OCI-LY7 (cell line): ENCODE data around the gene TMEM258. TPM values are rescaled to one million over a fixed set of nuclear protein-coding genes. Genes with fewer than 3 reads are reported as not detected.

ENCODE experiments used
- BruUV-seq: library from RNA; stranded (reverse); fragments of 400-500 nt; replicated peaks from 2 replicates; lab custom pipeline; 2021; lab: Mats Ljungman, UMichigan
- CTCF ChIA-PET: fragments of 300-600 bp; sonication (Branson Sonifier 250); formaldehyde crosslinking; loops from one replicate; lab custom pipeline; 2022; ENCODE audit warnings: antibody characterized with exemption; ENCODE audit not compliant: unreplicated experiment; lab: Charles Lee
- POLR2A ChIA-PET: fragments of 300-600 bp; sonication (Branson Sonifier 250); formaldehyde crosslinking; loops from one replicate; lab custom pipeline; 2022; ENCODE audit warnings: antibody characterized with exemption; lab: Charles Lee
- DNase-seq: peaks from one replicate; pipeline ENCODE4 v3.0.0-alpha.2; 2015; ENCODE audit warnings: low spot score
- H2AFZ ChIP-seq: fragments of 200-600 bp; sonication (generic), shearing (Covaris generic); 2 replicates; pipeline ENCODE4 v1.6.1; 2014; ENCODE audit warnings: mild to moderate bottlenecking, antibody characterized with exemption, low read length, moderate library complexity
- H3K27ac ChIP-seq: fragments of 200-600 bp; sonication (generic); 2 replicates; pipeline ENCODE4 v1.5.1; 2014; ENCODE audit warnings: mixed run types, low read depth, mild to moderate bottlenecking, moderate library complexity, low read length, inconsistent platforms; ENCODE audit not compliant: poor library complexity, severe bottlenecking
- H3K36me3 ChIP-seq: fragments of 200-600 bp; sonication (generic); 2 replicates; pipeline ENCODE4 v1.6.1; 2014; ENCODE audit warnings: mild to moderate bottlenecking, antibody characterized with exemption, low read length, moderate library complexity, mixed read lengths; ENCODE audit not compliant: insufficient read depth
- H3K4me1 ChIP-seq: fragments of 200-600 bp; sonication (generic); 2 replicates; pipeline ENCODE4 v1.5.1; 2014; ENCODE audit warnings: mild to moderate bottlenecking, low read length; ENCODE audit not compliant: insufficient read depth, poor library complexity, severe bottlenecking
- H3K4me2 ChIP-seq: fragments of 200-600 bp; sonication (generic); 2 replicates; pipeline ENCODE4 v1.6.1; 2014; ENCODE audit warnings: mild to moderate bottlenecking, low read length
- H3K4me3 ChIP-seq: fragments of 200-600 bp; sonication (generic); 2 replicates; pipeline ENCODE4 v1.5.1; 2014; ENCODE audit warnings: mild to moderate bottlenecking, low read depth, low read length; ENCODE audit not compliant: poor library complexity, severe bottlenecking
- H3K79me2 ChIP-seq: fragments of 200-600 bp; sonication (generic); 2 replicates; pipeline ENCODE4 v1.6.1; 2016; ENCODE audit warnings: low read depth, mild to moderate bottlenecking, low read length, moderate library complexity, mixed read lengths; ENCODE audit not compliant: insufficient read depth
- H3K9me2 ChIP-seq: fragments of 200-600 bp; sonication (generic); 2 replicates; pipeline ENCODE4 v1.6.1; 2016; ENCODE audit warnings: mild to moderate bottlenecking, low read length, mixed read lengths; ENCODE audit not compliant: insufficient read depth
- H3K9me3 ChIP-seq: fragments of 200-600 bp; sonication (generic); 2 replicates; pipeline ENCODE4 v1.6.1; 2014; ENCODE audit warnings: mild to moderate bottlenecking, mixed run types, low read length, mixed read lengths
- H4K20me1 ChIP-seq: fragments of 200-600 bp; sonication (generic); 2 replicates; pipeline ENCODE4 v1.6.1; 2014; ENCODE audit warnings: mild to moderate bottlenecking, antibody characterized with exemption, low read length, moderate library complexity, mixed read lengths; ENCODE audit not compliant: insufficient read depth
- CTCF ChIP-seq: fragments of 200-600 bp; sonication (generic); conservative IDR thresholded peaks from 2 replicates; pipeline ENCODE4 v1.5.1; 2014; ENCODE audit warnings: mild to moderate bottlenecking, antibody characterized with exemption, low read length, moderate library complexity, mixed read lengths
- EZH2phosphoT487 ChIP-seq: fragments of 200-600 bp; sonication (generic); IDR thresholded peaks from 2 replicates; pipeline ENCODE4 v1.6.1; 2018; ENCODE audit warnings: low read depth, borderline replicate concordance, mild to moderate bottlenecking, mixed run types, antibody characterized with exemption, low read length, moderate library complexity, mixed read lengths
- intact Hi-C: fragments of 100-400 bp; cut with micrococcal nuclease; formaldehyde crosslinking; loops from one replicate; pipeline ENCODE4 v1.10.0; 2022; ENCODE audit not compliant: unreplicated experiment
- total RNA-seq, 2 experiments: library from RNA; depleted of rRNA in 1 of 2; stranded (reverse); fragments of >200 nt in 1 of 2; shearing (Covaris generic) in 1 of 2; gene quantifications; 2 replicates each; pipeline ENCODE4 v1.2.3, GENCODE V29; 2014 to 2022

The TMEM258 gene
- total RNA-seq, 2 experiments from 2014 or later = 174 TPM

GRCh38 chr11:61779666-61780525 lies 12.5 kb downstream of the TMEM258 start:
- Histone ChIP-seq H3K4me2 (no peak overlapping the region), H3K36me3 (no peaks in the 10 kb centered on the region), H4K20me1 (no peaks in the 10 kb centered on the region), H3K4me3 (no peak overlapping the region), H3K27ac (no peak overlapping the region), H3K9me3 (no peaks in the 10 kb centered on the region), H3K9me2 (no peaks in the 10 kb centered on the region), H2AFZ (no peak overlapping the region), H3K4me1 (no peaks in the 10 kb centered on the region), H3K79me2 (no peaks in the 10 kb centered on the region)
- ChIA-PET CTCF (no interaction called here), POLR2A (no interaction called here)
- no TSS peak for BruUV-seq
- intact Hi-C loops = no loop called here
- TF ChIP-seq CTCF (no peak), EZH2phosphoT487 (no peak)
- DNase-seq = no peak

GRCh38 chr11:61778920-61779650 lies 13.3 kb downstream of the TMEM258 start:
- no TSS peak for BruUV-seq
- ChIA-PET CTCF (no interaction called here), POLR2A (no interaction called here)
- no peaks in the 10 kb centered on the region for H3K4me1 ChIP-seq
- no peaks in the 10 kb centered on the region for H3K9me3 ChIP-seq
- no peaks in the 10 kb centered on the region for H3K79me2 ChIP-seq
- H3K4me3 ChIP-seq = no peak overlapping the region
- intact Hi-C loops = no loop called here
- no peaks in the 10 kb centered on the region for H4K20me1 ChIP-seq
- no peaks in the 10 kb centered on the region for H3K36me3 ChIP-seq
- no peak for DNase-seq
- no peak overlapping the region for H2AFZ ChIP-seq
- H3K9me2 ChIP-seq = no peaks in the 10 kb centered on the region
- no peak overlapping the region for H3K27ac ChIP-seq
- no peak overlapping the region for H3K4me2 ChIP-seq
- TF ChIP-seq EZH2phosphoT487 (no peak), CTCF (no peak)
